Subcutaneous adipose tissue (tissue), 4 donors: Measurements from ENCODE around the gene PDK4. TPM values are rescaled to one million over a fixed set of nuclear protein-coding genes. Genes with fewer than 3 reads are reported as not detected.

Experiments used
- CTCF ChIP-seq: fragments of 450-650 bp; IDR thresholded peaks from one replicate; pipeline ENCODE4 v1.5.1; 2016; ENCODE audit warnings: low read depth, mild to moderate bottlenecking, control low read depth, antibody characterized with exemption, moderate library complexity
- total RNA-seq, 4 donors: library from RNA; depleted of rRNA; stranded (reverse); fragments of >200 nt; gene quantifications; one replicate each; pipeline ENCODE4 v1.1.0, GENCODE V29; 2016

PDK4 gene
- total RNA-seq, 4 donors from 2014 or later = 644 to 2,300 (median 1,753) TPM

GRCh38 chr7:95619517-95619916, 23.2 kb upstream of the PDK4 start:
- TF ChIP-seq CTCF = no peak

- no peak for TF ChIP-seq CTCF
Measured at GRCh38 chr7:95614442-95614940, 18.2 kb upstream of the PDK4 start.

GRCh38 chr7:95611224-95611623, 14.9 kb upstream of the PDK4 start:
- no peak for TF ChIP-seq CTCF

- no peak for TF ChIP-seq CTCF
Measured at GRCh38 chr7:95609277-95609971, 13.1 kb upstream of the PDK4 start.

- TF ChIP-seq CTCF = no peak
Measured at GRCh38 chr7:95608359-95609173, 12.2 kb upstream of the PDK4 start.

GRCh38 chr7:95607561-95607960, 11.2 kb upstream of the PDK4 start:
- no peak for TF ChIP-seq CTCF

GRCh38 chr7:95605275-95605674, 9.0 kb upstream of the PDK4 start:
- TF ChIP-seq CTCF = no peak
